ENCODE data around the gene RNF114. TPM values are rescaled to one million over a fixed set of nuclear protein-coding genes. Genes with fewer than 3 reads are reported as not detected.
"Not testable (repeated sequence)": the region's sequence is repeated elsewhere in the genome, so short reads cannot be mapped to it uniquely, and the experiment has no call there.

Gene RNF114
- total RNA-seq, 1 donor from 2014 or later: 80.5 TPM

DNA sequence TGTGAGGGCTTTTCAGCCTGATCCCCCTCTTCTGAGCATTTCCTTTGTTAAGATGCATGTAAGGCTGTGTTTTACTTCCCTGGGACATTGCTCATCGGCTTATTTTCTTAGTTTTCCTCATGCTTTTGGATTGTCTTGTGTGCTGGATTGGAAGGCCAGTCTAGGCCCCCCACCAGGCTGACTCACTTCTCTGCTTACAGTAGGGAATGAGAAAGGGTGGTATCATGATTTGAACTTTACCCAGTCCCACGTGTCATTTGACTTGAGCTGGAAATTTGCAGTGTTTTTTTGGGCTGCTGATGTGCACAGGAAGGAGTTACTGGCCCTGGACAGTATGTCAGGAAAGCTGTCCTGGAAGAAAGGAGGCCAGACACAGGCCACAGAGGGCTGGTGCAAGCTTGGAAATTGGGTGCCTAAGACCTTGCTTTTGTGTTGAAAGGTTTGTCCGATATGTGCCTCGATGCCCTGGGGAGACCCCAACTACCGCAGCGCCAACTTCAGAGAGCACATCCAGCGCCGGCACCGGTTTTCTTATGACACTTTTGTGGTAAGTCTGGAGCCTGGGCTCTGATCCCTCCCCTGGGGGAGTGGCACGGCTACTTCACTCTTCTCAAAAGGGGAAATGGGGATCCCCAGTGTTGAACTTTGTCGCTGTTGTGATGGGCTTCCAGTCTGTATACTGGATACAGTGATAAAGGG is 12.8 kb downstream of the RNF114 start:
- ATAC-seq: no peak
- intact Hi-C loops (cut with DNase I): no loop called here
- no peak for DNase-seq (ENCODE audit: low spot score)

GRCh38 chr20:49951151-49951550 is 15.0 kb downstream of the RNF114 start:
- no peak for ATAC-seq
- DNase-seq (ENCODE audit: low spot score): no peak
- intact Hi-C loops (cut with DNase I): no loop called here

DNA sequence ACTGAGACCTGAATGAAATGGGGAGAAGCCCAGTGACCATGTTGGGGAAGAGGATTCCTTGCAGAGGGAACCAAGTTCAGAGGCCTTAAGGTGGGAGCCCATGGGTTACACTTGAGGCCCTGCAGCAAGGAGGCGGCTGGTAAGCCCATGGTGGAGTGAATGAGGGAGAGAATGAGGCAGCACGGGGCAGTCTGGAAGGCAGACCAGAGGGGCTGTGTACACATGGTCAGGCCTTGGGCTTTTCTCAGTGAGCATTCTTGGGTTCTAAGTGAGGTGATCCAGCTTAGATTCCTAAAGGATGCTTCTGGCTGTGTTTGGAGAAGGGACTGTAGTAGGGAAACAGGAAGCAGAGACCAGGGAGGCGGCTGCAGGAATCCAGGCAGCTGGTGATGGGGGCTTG is 19.0 kb downstream of the RNF114 start:
- intact Hi-C loops (cut with DNase I): no loop called here
- ATAC-seq: no peak
- DNase-seq (ENCODE audit: low spot score): no peak

DNA sequence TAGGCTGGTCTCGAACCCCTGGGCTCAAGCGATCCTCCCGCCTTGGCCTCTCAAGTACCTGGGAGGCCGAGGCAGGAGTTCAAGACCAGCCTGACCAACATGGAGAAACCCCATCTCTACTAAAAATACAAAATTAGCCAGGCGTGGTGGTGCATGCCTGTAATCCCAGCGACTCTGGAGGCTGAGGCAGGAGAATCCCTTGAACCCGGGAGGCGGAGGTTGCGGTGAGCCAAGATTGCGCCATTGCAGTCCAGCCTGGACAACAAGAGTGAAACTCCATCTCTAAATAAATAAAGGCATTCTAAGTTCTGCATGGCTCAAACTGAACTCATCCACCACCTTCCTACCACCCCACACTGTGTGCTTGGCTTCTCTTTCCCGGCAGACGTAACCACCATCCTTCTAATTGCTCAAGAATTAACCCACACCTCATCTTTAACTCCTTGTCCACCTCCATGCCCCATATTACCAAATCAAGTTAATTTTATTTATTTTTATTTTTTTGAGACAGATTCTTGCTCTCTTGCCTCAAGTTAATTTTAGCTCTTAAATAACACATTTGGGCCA is 19.7 kb downstream of the RNF114 start:
- DNase-seq (ENCODE audit: low spot score); ATAC-seq; intact Hi-C loops (cut with DNase I): not testable (repeated sequence)

DNA sequence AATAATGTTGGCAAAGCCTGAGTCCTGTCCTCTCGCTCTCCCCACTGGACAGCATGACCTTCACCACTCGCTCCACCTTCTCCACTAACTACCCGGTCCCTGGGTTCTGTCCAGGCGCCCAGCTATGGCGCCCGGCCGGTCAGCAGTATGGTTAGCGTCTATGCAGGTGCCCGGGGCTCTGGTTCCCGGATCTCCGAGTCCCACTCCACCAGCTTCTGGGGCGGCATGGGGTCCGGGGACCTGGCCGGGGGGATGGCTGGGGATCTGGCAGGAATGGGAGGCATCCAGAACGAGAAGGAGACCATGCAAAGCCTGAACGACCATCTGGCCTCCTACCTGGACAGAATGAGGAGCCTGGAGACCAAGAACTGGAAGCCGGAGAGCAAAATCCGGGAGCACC is 20.5 kb downstream of the RNF114 start:
- DNase-seq (ENCODE audit: low spot score) (no peak), ATAC-seq (no peak)
- intact Hi-C loops (cut with DNase I): no loop called here

DNA sequence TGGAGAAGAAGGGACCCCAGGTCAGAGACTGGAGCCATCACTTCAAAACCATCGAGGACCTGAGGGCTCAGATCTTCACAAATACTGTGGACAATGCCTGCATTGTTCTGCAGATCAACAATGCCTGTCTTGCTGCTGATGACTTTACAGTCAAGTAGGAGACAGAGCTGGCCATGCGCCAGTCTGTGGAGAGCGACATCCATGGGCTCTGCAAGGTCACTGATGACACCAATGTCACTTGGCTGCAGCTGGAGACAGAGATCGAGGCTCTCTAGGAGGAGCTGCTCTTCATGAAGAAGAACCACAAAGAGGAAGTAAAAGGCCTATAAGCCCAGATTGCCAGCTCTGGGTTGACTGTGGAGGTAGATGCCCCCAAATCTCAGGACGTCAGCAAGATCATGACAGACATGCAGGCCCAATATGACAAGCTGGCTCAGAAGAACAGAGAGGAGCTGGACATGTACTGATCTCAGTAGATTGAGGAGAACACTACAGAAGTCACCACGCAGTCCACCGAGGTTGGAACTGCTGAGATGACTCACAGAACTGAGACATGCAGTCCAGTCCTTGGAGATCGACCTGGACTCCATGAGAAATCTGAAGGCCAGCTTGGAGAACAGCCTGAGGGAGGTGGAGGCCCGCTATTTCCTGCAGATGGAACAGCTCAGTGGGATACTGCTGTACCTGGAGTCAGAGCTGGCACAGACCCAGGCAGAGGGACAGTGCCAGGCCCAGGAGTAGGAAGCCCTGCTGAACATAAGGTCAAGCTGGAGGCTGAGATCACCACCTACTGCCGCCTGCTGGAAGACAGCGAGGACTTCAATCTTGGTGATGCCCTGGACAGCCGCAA is 21.1 kb downstream of the RNF114 start:
- ATAC-seq; intact Hi-C loops (cut with DNase I): not testable (repeated sequence)
- peak; percentile 64 for DNase-seq (ENCODE audit: low spot score)

- DNase-seq (ENCODE audit: low spot score) (no peak), ATAC-seq (no peak)
- intact Hi-C loops (cut with DNase I): no loop called here
Measured at GRCh38 chr20:49961413-49961812, 25.2 kb downstream of the RNF114 start.

DNA sequence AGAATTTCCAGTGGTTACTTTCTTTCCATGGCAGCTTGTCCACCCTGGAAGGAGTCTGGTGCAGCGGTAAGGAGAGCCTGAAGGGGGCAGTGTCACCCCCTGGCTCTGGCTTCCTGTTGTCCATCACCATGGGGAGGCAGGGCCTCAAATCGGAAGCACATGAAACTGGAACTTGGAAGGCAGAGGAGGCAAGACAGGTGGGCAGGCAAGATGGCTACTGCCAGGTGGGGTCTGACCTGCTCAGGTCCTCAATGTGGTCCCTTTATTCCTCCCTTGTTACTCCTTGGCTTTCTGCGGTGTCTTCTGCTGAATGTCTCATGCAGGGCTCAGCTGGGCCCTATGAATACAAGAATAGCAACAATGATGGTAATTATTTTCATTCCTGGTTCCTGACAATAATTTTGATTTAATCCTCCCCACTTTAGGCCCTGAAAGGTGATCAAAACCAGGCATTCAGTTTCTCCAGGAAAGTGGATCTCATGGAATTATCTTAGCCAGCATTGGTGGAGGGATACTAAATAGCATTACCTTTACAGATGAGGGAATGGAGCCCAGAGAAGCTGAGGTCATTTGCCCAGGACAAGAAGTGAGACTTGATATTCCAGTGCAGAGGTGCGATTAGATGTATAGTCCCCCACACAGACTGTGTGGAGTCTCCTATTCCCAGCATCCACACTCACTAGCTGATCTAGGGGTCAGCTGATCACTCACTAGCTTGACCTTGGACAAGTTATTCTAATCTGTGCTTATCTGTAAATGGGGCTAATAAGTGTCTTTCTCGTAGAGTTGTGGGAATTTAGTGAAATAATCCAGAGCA is 29.0 kb downstream of the RNF114 start:
- no peak for DNase-seq (ENCODE audit: low spot score)
- ATAC-seq: no peak
- intact Hi-C loops (cut with DNase I): no loop called here

DNA sequence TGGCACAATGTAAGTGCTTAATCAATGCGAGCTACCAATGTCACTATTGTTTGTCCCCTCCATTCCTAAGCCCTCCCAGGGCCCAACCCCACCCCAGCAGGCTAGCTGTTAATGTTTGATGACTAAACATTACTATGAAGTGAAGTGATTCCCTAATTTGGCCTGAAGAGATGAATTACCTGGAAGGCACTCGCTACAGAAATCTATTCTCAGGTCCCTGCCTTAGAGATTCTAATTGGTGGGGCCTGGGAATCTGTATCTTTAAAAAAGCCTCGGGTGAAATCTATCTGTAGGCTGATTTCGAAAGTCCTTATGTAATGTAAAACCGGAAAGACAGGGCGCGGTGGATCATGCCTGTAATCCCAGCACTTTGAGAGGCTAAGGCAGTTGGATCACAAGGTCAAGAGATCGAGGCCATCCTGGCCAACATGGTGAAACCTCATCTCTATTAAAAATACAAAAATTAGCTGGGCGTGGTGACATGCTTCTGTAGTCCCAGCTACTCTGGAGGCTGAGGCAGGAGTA is 29.6 kb downstream of the RNF114 start:
- intact Hi-C loops (cut with DNase I): no loop called here
- DNase-seq (ENCODE audit: low spot score) (no peak), ATAC-seq (no peak)

DNA sequence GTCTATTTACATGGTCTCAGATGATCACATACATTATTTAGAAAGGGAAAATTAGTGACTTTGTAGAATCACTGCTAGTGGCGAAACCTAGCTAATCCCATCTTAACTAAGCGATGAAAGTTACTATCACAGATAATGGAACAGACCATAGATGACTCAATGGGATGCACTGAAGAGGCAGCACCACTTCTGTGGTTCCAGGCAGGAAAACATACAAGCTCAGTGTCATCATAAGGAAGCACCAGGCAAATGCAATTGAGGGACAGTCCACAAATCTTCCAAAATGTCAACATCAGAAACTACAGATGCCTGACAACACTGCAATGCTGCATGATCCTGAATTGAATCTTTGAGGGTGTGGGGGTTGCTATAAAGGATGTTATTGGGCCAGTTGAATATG is 30.7 kb downstream of the RNF114 start:
- intact Hi-C loops (cut with DNase I): no loop called here

GRCh38 chr20:49969234-49969633 is 33.0 kb downstream of the RNF114 start:
- intact Hi-C loops (cut with DNase I): no loop called here
- DNase-seq (ENCODE audit: low spot score): no peak
- ATAC-seq: no peak

More for the DNA sequence above, 30.7 kb downstream of the RNF114 start:
- DNase-seq (ENCODE audit: low spot score) (no peak), ATAC-seq (no peak)

- ATAC-seq (no peak), DNase-seq (ENCODE audit: low spot score) (no peak)
- intact Hi-C loops (cut with DNase I): no loop called here
Measured at GRCh38 chr20:49969946-49970345, 33.7 kb downstream of the RNF114 start.

DNA sequence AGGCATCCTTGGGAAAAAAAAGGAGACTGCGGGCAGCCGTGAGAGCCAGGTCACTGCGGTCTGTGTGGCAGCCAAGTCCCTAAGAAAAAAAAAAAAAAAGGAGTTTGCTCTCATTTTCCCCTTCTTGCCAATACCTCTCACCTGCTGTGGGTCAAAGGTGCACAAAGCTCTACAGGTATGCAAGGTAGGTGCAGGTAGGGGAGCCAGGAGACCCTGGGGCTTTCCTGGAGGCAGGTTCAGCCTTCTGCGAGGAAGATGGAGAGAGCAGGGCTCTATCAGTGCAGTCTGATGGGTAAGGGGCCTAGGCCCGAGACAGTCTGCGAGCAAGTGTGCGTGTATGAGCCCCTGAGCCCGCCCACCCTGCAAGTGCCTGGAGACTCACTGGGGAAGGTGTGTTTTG is 34.3 kb downstream of the RNF114 start:
- ATAC-seq (no peak), DNase-seq (ENCODE audit: low spot score) (no peak)
- intact Hi-C loops (cut with DNase I): no loop called here

DNA sequence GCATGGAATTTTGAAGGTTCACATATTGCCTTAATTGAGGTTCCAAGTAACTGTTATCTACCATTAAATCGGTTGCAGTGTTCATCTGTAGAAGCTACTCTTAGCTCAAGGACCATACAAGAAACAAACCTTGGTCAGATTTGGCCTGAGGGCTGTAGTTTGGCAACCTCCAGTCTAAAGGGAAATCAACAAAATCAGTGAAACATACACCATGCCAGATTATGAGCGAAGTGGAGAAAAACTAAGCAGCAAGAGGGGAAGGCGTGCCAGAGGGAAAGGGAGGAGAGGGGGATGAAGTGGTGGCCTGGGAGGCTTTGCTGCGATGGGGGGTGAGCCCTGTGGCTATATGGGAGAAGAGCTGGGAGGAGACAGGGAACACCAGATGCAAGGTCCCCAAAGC is 37.8 kb downstream of the RNF114 start:
- intact Hi-C loops (cut with DNase I): no loop called here
- DNase-seq (ENCODE audit: low spot score) (no peak), ATAC-seq (no peak)

- intact Hi-C loops (cut with DNase I): no loop called here
- DNase-seq (ENCODE audit: low spot score) (no peak), ATAC-seq (no peak)
Measured at GRCh38 chr20:49976542-49976941, 40.3 kb downstream of the RNF114 start.

- intact Hi-C loops (cut with DNase I); ATAC-seq: not testable (repeated sequence)
Measured at GRCh38 chr20:49977740-49978139, 41.5 kb downstream of the RNF114 start.

GRCh38 chr20:49978685-49979029 is 42.5 kb downstream of the RNF114 start:
- ATAC-seq (no peak), DNase-seq (ENCODE audit: low spot score) (no peak)
- intact Hi-C loops (cut with DNase I): no loop called here

More at GRCh38 chr20:49977740-49978139, 41.5 kb downstream of the RNF114 start:
- DNase-seq (ENCODE audit: low spot score): not testable (repeated sequence)

DNA sequence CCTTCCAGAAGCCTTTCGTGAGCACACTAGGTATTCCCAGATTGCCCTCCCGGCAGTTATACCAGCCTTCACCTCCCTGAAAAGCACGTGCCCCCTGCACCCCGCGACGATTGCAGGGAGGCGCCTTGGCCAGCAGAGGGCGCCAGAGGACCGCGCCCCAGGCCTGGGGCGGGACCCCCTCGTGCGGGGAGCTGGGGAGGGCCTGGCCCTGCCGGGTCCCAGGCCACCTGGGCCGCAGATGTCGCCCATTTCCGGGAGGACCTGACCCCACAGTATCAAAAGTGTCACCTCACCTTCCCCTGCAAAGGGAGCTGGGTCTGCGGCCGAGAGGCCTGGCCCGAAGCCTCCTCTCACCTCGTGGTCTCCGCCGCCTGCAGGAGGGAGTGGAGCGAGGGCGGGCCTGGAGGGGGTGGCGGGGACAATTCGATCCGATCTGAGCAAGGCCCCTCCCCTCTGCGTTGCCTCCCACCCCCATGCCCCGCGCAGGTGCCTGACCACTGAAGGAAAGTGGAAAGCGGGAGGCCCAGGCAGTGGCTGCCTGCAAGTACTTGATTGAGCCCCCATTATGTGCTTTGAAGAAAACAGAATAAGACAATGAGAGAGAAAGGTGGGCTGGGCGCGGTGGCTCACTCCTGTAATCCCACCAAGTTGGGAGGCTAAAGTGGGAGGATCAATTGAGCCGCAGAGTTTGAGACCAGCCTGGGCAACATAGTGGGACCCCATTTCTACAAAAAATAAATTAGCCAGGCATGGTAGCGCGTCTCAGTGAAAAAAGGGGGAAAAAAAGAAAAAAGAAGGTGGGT is 43.0 kb downstream of the RNF114 start:
- no peak for DNase-seq (ENCODE audit: low spot score)

More for the DNA sequence above, 43.0 kb downstream of the RNF114 start:
- peak; percentile 71 for ATAC-seq
- intact Hi-C loops (cut with DNase I): no loop called here

Data from sciatic nerve (tissue), 2 donors.